OCI-LY3 (cell line): ENCODE measurements around the gene HES4.

ENCODE experiments used
- H2AFZ ChIP-seq: fragments of 200-600, 300-600 bp; shearing (Covaris generic); 2 replicates; pipeline ENCODE4 v1.6.0; 2014; ENCODE audit warnings: antibody characterized with exemption, low read depth, low read length
- H3K27ac ChIP-seq: fragments of 200-600, 300-600 bp; sonication (generic); 2 replicates; pipeline ENCODE4 v1.5.1; 2014; ENCODE audit warnings: mild to moderate bottlenecking, low read length, moderate library complexity, mixed read lengths
- H3K27me3 ChIP-seq: fragments of 200-600, 300-600 bp; sonication (generic); 2 replicates; pipeline ENCODE4 v1.6.1; 2014; ENCODE audit warnings: low read depth, low read length, mixed read lengths
- H3K36me3 ChIP-seq: fragments of 200-600, 300-600 bp; sonication (generic); replicated peaks from 2 replicates; pipeline ENCODE3; 2014; ENCODE audit warnings: low read depth, low read length, mixed read lengths
- H3K4me1 ChIP-seq: fragments of 300-600, 200-600 bp; sonication (generic); 2 replicates; pipeline ENCODE4 v1.6.1; 2014; ENCODE audit warnings: low read length, mixed read lengths
- H3K4me2 ChIP-seq: fragments of 200-600, 300-600 bp; sonication (generic); 2 replicates; pipeline ENCODE4 v1.6.1; 2014; ENCODE audit warnings: low read length, mixed read lengths
- H3K4me3 ChIP-seq: fragments of 300-600, 200-600 bp; sonication (generic); 2 replicates; pipeline ENCODE4 v1.5.1; 2014; ENCODE audit warnings: antibody characterized with exemption, mild to moderate bottlenecking, low read length, moderate library complexity
- H3K79me2 ChIP-seq: fragments of 300-600, 200-600 bp; shearing (Covaris generic); 2 replicates; pipeline ENCODE4 v1.6.1; 2014; ENCODE audit warnings: mild to moderate bottlenecking, low read length, mixed read lengths
- H3K9ac ChIP-seq: fragments of 300-600, 200-600 bp; shearing (Covaris generic); 2 replicates; pipeline ENCODE4 v1.6.0; 2014; ENCODE audit warnings: mild to moderate bottlenecking, low read length, moderate library complexity
- H3K9me3 ChIP-seq: fragments of 200-600, 300-600 bp; shearing (Covaris generic); 2 replicates; pipeline ENCODE4 v1.6.1; 2014; ENCODE audit warnings: low read length, mixed read lengths; ENCODE audit not compliant: insufficient read depth
- H4K20me1 ChIP-seq: fragments of 200-600, 300-600 bp; sonication (generic); 2 replicates; pipeline ENCODE4 v1.6.1; 2016; ENCODE audit warnings: low read length, mixed read lengths; ENCODE audit not compliant: insufficient read depth
- CTCF ChIP-seq: fragments of 200-600, 300-600 bp; sonication (generic); IDR thresholded peaks from 2 replicates; pipeline ENCODE4 v1.5.1; 2014; ENCODE audit warnings: antibody characterized with exemption, low read length, low read depth
- EZH2phosphoT487 ChIP-seq: fragments of 200-600 bp; shearing (Covaris generic); IDR thresholded peaks from 2 replicates; pipeline ENCODE4 v1.6.1; 2018; ENCODE audit warnings: antibody characterized with exemption, mixed run types, low read depth

Gene HES4

DNA sequence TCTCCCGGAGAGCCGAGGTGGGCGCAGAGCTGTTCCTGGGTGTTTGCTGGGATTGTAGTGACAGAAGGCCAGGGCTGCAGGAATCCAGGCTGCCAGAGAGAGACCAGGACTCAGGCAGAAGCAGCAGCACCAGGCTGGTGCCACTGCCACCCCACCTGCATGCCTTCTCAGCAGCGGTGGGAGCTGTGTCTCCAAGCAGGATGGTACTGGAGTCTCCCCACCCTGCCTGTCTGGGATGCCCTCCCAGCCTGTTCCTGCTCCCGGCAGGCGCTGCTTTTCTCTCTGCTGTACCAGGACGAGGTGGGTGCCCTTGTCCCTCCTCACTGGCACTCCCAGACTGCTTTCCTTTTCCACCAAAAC is 4.5 kb upstream of the HES4 start:
- H3K36me3 ChIP-seq: no peaks in the 10 kb centered on the region
- no peak overlapping the region for H3K9ac ChIP-seq
- no peak overlapping the region for H3K4me3 ChIP-seq
- TF ChIP-seq CTCF (no peak), EZH2phosphoT487 (no peak)
- H3K4me2 ChIP-seq: no peak overlapping the region
- no peaks in the 10 kb centered on the region for H3K79me2 ChIP-seq
- H3K9me3 ChIP-seq: no peaks in the 10 kb centered on the region
- peaks cover 3% of the 10 kb centered on the region; the same call in 1 of the 2 replicates for H3K4me1 ChIP-seq
- no peak overlapping the region for H3K27ac ChIP-seq
- no peak overlapping the region for H2AFZ ChIP-seq
- H4K20me1 ChIP-seq: no peaks in the 10 kb centered on the region
- peaks cover 29% of the 10 kb centered on the region for H3K27me3 ChIP-seq

DNA sequence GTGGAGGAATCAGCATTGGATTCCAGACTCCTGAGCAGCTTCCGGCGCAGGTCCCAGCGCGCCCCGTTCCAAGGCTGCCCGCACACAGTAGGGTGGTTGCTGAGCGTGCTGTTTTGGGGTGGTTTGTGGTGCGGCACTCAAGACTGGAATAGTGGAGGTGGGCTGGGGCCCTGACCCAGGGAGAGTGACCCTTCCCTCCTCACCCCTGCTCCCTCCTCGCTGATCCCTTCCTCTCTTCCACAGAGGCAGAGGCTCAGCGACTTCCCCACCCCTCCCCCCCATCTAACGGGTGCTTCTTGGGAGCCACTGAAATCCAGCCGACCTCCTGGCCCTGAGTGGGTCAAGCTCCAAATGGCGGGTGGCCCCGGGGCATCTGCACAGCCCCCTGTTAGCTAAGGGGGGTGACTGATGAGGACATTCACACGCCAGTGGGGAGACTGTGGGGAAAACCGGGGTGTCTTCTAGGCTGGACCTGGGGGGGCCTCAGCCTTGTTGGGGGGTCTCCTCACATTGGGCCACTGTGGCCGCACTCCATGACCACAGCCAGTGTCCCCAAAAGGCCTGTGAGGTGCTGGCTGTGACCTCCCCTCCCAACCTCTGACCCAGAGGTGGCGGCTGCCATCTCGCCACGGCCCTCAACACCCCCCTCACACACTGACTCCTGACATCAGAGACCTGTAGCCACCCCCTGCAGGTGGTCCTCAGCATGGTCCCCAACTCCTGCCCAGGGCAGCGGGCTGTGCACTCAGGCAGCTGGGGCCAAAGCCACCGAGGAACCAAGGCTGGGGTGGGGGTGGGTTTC is 3.9 kb upstream of the HES4 start:
- H3K4me1 ChIP-seq: peaks cover 3% of the 10 kb centered on the region; the same call in 1 of the 2 replicates
- no peaks in the 10 kb centered on the region for H3K36me3 ChIP-seq
- H3K4me2 ChIP-seq: no peak overlapping the region
- no peak overlapping the region for H3K4me3 ChIP-seq
- TF ChIP-seq CTCF (no peak), EZH2phosphoT487 (no peak)
- no peaks in the 10 kb centered on the region for H3K9me3 ChIP-seq
- no peaks in the 10 kb centered on the region for H4K20me1 ChIP-seq
- H3K27me3 ChIP-seq: peaks cover 29% of the 10 kb centered on the region
- no peaks in the 10 kb centered on the region for H3K79me2 ChIP-seq
- H3K9ac ChIP-seq: no peak overlapping the region
- H3K27ac ChIP-seq: no peak overlapping the region
- H2AFZ ChIP-seq: no peak overlapping the region

GRCh38 chr1:1001057-1001783 is 1.3 kb upstream of the HES4 start:
- Histone ChIP-seq H3K4me1 (peaks cover 3% of the 10 kb centered on the region; the same call in 1 of the 2 replicates), H3K27me3 (peaks cover 29% of the 10 kb centered on the region), H3K27ac (no peak overlapping the region), H3K4me2 (no peak overlapping the region), H2AFZ (no peak overlapping the region), H3K9ac (no peak overlapping the region), H4K20me1 (no peaks in the 10 kb centered on the region), H3K36me3 (no peaks in the 10 kb centered on the region), H3K79me2 (no peaks in the 10 kb centered on the region), H3K4me3 (no peak overlapping the region), H3K9me3 (no peaks in the 10 kb centered on the region)
- no peak for TF ChIP-seq EZH2phosphoT487
- TF ChIP-seq CTCF: no peak

DNA sequence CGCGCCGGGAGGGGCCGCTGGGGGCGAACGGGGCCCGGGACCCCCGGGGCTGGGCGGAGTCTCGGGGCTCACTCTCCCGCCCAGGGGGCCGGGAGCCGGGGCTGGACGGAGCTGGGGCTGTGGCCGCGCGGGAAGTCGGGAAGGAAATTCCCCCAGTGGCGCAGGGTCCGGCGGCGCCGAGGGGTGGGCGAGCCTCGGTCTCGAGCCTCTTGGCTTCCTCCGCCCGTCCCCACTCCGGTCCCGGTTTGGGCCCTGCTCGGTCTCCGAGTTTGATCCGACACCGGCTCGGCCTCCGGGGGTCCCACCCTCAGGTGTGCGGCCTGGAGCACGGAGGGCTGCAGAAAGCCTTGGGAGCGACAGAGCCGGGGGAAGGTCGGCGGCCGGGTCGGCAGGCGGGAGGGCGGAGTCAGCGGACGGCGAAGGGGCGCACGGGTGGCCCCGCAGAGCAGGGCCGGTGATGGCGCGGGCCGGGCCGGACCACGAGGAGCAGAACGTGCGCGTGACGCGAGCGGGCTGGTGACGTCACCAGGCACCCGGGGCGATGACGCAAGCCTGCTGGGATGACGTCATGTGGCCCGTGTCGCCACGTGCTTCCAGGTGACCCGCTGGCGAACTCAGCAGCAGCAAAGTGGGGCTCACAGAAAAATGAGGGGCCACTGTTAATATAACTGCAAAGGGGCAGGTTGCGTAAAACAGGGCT is 610 bp upstream of the HES4 start:
- Histone ChIP-seq H2AFZ (no peak overlapping the region), H3K27me3 (peaks cover 28% of the 10 kb centered on the region), H3K27ac (no peak overlapping the region), H4K20me1 (no peaks in the 10 kb centered on the region), H3K36me3 (no peaks in the 10 kb centered on the region), H3K9me3 (no peaks in the 10 kb centered on the region), H3K79me2 (no peaks in the 10 kb centered on the region), H3K4me3 (no peak overlapping the region), H3K4me1 (peaks cover 3% of the 10 kb centered on the region; the same call in 1 of the 2 replicates), H3K9ac (no peak overlapping the region), H3K4me2 (no peak overlapping the region)
- TF ChIP-seq CTCF: no peak
- TF ChIP-seq EZH2phosphoT487: no peak
